Parathyroid adenoma (tissue), 2 donors: ENCODE data around the gene PDIA2.

Experiments
- H2AFZ ChIP-seq: fragments of 300-600 bp; sonication (generic); one replicate; pipeline ENCODE4 v1.7.0; 2017; ENCODE audit warnings: antibody characterized with exemption, mild to moderate bottlenecking
- H3K27ac ChIP-seq: fragments of 300-600 bp; sonication (generic); one replicate; pipeline ENCODE4 v1.7.0; 2017
- H3K27me3 ChIP-seq: fragments of 300-600 bp; sonication (generic); one replicate; pipeline ENCODE4 v1.7.0; 2017; ENCODE audit warnings: low read length; ENCODE audit not compliant: control insufficient read depth, insufficient read depth
- H3K36me3 ChIP-seq: fragments of 300-600 bp; sonication (generic); one replicate; pipeline ENCODE4 v1.7.0; 2017; ENCODE audit warnings: low read length; ENCODE audit not compliant: control insufficient read depth, insufficient read depth
- H3K4me1 ChIP-seq: fragments of 300-600 bp; sonication (generic); one replicate; pipeline ENCODE4 v1.7.0; 2017; ENCODE audit warnings: control low read depth
- H3K4me2 ChIP-seq: fragments of 300-600 bp; sonication (generic); one replicate; pipeline ENCODE4 v1.7.0; 2017; ENCODE audit warnings: low read length
- H3K4me3 ChIP-seq: fragments of 300-600 bp; sonication (generic); one replicate; pipeline ENCODE4 v1.7.0; 2017; ENCODE audit warnings: low read depth, low read length
- H3K79me2 ChIP-seq: fragments of 300-600 bp; sonication (generic); one replicate; pipeline ENCODE4 v1.7.0; 2017; ENCODE audit warnings: control low read depth
- H3K9ac ChIP-seq: fragments of 300-600 bp; sonication (generic); one replicate; pipeline ENCODE4 v1.7.0; 2017; ENCODE audit warnings: mild to moderate bottlenecking
- H3K9me3 ChIP-seq: fragments of 300-600 bp; sonication (generic); one replicate; pipeline ENCODE4 v1.7.0; 2017; ENCODE audit warnings: low read length; ENCODE audit not compliant: control insufficient read depth
- CTCF ChIP-seq: fragments of 300-600 bp; sonication (generic); IDR thresholded peaks from one replicate; pipeline ENCODE4 v1.7.0; 2017; ENCODE audit warnings: antibody characterized with exemption, mild to moderate bottlenecking
- donor health status: primary hyperparathyroidism.

Gene PDIA2

GRCh38 chr16:273547-274421, 9.2 kb upstream of the PDIA2 start:
- H2AFZ ChIP-seq: no peak overlapping the region
- H3K9me3 ChIP-seq: no peaks in the 10 kb centered on the region
- H3K4me2 ChIP-seq: no peak overlapping the region
- H3K4me3 ChIP-seq: no peak overlapping the region
- H3K36me3 ChIP-seq: no peaks in the 10 kb centered on the region
- H3K4me1 ChIP-seq: no peaks in the 10 kb centered on the region
- no peak overlapping the region for H3K9ac ChIP-seq
- no peak overlapping the region for H3K27ac ChIP-seq
- H3K79me2 ChIP-seq: no peaks in the 10 kb centered on the region
- H3K27me3 ChIP-seq: no peaks in the 10 kb centered on the region
- TF ChIP-seq CTCF: no peak

DNA sequence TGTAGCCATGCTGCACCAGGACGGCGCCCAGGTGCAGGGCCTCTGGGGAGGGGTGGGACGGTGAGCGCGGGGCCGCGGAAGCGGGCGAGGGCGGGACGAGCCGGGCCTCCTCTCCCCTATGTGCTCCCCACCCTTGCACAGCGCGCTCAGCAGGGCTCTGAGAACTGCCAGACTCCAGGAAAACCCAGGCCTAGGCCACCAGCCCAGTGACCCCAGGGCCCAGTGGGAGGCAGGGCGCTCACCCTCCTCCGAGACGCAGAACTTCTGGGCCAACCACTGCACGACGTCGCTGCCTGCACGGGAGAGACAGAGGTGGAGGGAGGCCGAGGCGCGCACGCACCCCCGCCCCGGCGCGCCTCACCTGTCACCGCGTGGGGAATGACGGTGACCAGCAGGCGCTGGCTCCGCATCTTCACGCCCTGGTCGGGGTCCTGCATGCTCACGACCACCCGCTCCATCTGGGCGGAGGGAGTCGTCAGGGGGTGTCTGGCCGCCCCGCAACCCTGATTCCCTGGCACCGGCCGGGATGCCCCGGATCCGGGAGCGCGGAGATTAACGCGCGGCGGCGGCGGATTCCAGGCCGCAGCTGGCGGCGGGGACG, 7.8 kb upstream of the PDIA2 start:
- H3K27ac ChIP-seq: no peak overlapping the region
- H2AFZ ChIP-seq: peak overlapping the region; percentile 89
- no peaks in the 10 kb centered on the region for H3K79me2 ChIP-seq
- no peaks in the 10 kb centered on the region for H3K9me3 ChIP-seq
- H3K4me3 ChIP-seq: peak overlapping the region; percentile 54
- no peak for TF ChIP-seq CTCF
- H3K4me1 ChIP-seq: no peaks in the 10 kb centered on the region
- H3K4me2 ChIP-seq: peak overlapping the region; percentile 83
- H3K27me3 ChIP-seq: no peaks in the 10 kb centered on the region
- H3K9ac ChIP-seq: peak overlapping the region; percentile 46
- H3K36me3 ChIP-seq: no peaks in the 10 kb centered on the region

DNA sequence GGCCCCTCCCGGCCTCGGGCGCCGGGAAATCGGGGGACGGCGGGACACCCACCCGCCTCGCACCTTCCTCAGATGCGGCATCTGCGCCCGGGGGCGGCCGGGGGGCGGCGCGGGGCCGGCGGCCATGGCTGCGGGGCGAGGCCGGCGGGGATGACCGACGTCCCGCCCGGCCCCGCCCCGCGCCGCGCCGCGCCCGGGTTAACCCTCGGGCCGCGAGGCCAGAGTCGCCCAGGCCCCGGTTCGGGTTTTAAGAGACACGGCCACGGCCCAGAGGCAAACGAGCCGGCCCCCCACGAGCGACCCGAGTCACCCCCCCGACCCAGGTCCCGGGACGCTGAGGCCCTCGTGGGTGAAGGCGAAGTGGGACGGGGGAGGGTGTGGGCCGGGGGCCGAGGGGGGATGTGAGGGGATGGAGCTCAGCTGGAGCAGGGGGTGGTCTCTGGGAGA, 7.2 kb upstream of the PDIA2 start, which contains the start of gene RGS11:
TSS of gene RGS11 (minus strand) at position 159 of the 447 bp plus-strand sequence. CDS start at position 126, 33 bp downstream.
- Histone ChIP-seq H3K79me2 (no peaks in the 10 kb centered on the region), H3K4me1 (no peaks in the 10 kb centered on the region), H2AFZ (peak within 1 kb of the TSS; percentile 89), H3K36me3 (no peaks in the 10 kb centered on the region), H3K9me3 (no peaks in the 10 kb centered on the region), H3K27me3 (no peaks in the 10 kb centered on the region), H3K9ac (peak within 1 kb of the TSS; percentile 46), H3K4me3 (peak within 1 kb of the TSS; percentile 54), H3K4me2 (peak within 1 kb of the TSS; percentile 83), H3K27ac (no peak within 1 kb of the TSS)
- no peak for TF ChIP-seq CTCF

- H3K4me2 ChIP-seq: no peak overlapping the region
- H3K4me3 ChIP-seq: no peak overlapping the region
- no peak for TF ChIP-seq CTCF
- H3K9ac ChIP-seq: no peak overlapping the region
- no peaks in the 10 kb centered on the region for H3K36me3 ChIP-seq
- no peaks in the 10 kb centered on the region for H3K79me2 ChIP-seq
- H3K9me3 ChIP-seq: no peaks in the 10 kb centered on the region
- H3K4me1 ChIP-seq: no peaks in the 10 kb centered on the region
- no peak overlapping the region for H2AFZ ChIP-seq
- H3K27ac ChIP-seq: no peak overlapping the region
- no peaks in the 10 kb centered on the region for H3K27me3 ChIP-seq
Measured at GRCh38 chr16:276426-277077, 6.4 kb upstream of the PDIA2 start.
